Kasumi-1 (cell line): ENCODE results near the gene IQSEC1.
A peak's percentile ranks its signal among the peaks of the same experiment; 100 is the strongest.
"Not testable (repeated sequence)": the region's sequence is repeated elsewhere in the genome, so short reads cannot be mapped to it uniquely, and the experiment has no call there.

ENCODE experiments used
- DNase-seq, 2 experiments: peaks; one replicate each; lab custom pipeline; 2025; lab: John Stamatoyannopoulos, UW

The IQSEC1 gene

DNA sequence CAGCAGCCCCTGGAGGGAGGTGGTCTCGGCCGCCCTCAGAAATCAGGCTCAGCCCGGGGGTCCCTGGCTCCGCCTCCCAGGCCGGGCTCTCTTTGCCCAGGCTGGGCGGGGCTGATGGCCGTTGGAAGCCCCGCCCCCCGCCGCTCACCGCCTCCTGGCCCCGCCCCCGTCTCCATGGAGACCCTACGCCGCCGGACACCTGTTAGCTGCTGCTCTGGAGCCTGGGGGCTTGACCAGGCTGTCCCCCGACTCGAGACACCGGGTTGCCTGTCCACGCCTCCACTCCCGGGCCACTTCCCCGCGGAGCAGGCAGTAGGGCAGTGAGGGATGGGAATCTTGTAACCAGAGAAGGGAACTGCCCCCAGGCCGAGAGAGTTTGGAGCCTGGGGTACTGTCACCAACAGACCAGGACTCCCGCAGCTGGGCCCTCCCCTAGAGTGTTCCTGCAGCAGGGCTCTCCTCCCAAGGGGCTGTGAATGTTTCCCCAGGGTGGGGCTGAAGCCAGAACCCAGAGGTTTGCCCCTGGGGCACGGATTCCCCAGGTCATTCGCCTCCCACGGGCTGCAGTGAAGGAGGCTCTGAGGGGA, 204.1 kb downstream of the IQSEC1 start:
- DNase-seq = no peak

DNA sequence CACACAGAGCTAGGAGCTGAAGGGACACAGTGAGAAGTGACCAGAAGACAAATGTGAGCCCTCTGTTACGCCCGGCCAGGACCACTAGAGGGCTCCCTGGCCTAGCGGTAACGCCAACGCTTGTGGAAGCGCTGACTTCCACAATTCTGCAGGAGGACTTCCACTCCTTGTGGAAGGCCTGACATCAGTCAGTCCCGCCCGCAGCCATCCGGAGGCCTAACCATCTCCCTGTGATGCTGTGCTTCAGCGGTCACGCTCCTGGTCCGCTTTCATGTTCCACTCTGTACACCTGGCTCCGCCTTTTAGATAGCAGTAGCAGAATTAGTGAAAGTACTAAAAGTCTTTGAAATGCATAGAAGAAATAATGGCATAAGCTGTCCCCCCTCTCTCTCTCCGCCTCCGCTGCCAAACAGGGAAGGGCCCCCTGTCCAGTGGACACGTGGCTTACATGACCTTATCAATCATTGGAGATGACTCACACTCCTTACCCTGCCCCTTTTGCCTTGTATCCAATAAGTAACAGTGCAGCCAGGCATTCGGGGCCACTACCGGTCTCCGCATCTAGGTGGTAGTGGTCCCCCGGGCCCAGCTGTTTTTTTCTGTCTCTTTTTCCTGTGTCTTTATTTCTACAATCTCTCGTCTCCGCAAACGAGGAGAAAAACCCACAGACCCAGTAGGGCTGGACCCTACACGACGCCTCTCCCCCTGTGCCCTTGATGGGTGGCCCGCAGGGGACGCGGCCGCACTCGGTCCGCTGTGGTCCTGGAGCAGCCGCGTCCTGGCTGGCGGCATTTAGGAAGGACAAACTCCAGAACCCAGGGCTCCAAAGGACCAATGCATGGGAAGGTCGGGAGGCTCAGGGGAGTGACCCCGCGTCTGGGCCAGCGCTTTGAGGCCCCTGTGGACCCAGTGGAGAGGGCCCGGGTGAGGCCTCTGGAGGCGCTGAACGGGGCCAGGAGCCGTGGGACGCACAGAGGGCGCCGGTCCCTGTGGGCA, 204.9 kb downstream of the IQSEC1 start:
- peak; percentile 56 to 65 for DNase-seq

DNA sequence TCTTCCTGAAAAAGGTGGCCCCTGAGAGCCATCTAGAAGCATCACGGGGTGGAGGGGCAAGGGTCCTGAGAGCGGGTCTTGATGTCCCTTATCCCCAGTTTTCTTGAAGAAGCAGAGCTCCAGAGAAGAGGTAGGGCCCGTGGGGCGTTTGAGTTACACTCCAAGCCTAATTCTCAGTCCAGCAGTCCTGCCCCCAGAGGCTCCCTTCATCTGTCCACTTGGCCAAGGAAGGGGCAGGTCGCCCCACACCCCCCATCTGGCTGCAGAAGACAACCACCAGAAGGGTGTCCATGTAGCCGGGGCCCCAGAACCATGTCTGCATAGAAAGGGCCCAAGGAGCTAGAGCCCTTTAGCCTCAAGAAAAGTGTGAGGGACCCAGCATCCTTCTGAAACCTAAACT, 206.4 kb downstream of the IQSEC1 start:
- DNase-seq = no peak

DNA sequence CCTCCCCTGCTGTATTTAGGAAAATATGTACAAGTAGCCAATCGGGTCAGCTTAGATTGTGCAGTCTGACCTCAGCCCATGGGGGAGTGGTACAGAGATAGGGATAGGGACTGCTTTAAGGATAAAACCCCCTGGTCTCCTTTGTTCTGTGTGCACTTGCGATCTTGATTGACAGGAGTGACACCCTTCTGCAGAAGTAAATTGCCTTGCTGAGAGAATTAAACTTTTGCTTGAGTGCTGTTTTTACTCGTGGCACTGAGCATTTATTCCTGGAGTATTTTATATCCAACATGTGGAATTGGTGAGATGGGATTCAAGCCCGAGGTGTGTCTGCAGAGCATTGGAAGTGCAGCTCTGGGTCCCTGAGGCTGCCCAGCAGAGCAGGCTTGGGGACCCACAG, 208.0 kb downstream of the IQSEC1 start:
- DNase-seq = no peak

DNA sequence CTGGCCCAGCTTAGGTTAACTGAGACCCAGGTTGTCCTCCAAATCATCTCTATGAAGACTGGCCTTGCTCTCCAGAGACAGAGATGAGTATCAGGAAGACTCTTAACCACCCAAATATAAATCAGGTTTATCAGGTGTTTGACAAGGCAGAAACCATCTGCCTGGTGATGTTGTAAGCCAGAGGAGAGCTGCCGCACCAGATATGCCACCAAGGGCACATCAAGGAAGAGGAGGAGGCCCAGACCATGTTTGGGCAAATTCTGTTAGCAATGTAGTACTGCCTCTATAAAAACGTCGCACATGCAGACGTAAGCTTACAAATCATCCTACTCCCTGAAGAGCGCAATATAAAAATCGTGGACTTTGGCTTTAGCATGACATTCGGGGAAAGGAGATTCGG, 210.8 kb downstream of the IQSEC1 start:
- DNase-seq = no peak

DNA sequence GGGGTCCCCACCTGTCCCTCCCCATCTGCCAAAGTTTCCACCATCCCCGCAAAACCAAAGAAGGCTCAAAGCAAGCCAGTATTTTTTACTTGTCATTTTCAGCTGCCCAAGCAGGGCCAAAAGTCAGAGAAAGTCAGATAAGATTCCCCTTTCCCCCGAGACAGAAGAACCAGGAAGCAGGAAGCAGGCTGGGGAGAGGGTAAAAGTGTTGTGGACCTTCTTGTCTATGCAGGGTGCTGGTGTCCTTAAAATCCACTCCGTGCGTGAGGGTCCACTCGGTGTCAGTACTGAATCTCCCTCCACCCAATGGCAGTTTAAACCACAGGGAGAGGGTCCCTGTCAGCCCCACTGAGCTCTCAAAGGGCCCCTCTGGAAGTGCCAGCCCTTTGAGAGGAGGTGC, 211.6 kb downstream of the IQSEC1 start:
- DNase-seq = no peak

DNA sequence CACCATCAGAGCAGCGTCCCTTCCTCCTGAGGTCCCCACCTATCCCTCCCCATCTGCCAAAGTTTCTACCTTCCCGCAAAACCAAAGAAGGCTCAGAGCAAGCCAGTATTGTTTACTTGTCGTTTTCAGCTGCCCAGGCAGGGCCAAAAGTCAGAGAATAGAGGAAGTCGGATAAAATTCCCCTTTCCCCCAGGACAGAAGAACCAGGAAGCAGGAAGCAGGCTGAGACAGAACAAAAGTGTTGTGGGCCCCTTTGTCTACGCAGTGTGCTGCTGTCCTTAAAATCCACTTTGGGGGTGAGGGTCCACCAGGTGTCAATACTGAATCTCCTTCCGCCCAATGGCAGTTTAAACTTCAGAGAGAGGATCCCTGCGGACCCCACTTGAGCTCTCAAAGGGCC, 213.4 kb downstream of the IQSEC1 start:
- no peak for DNase-seq

DNA sequence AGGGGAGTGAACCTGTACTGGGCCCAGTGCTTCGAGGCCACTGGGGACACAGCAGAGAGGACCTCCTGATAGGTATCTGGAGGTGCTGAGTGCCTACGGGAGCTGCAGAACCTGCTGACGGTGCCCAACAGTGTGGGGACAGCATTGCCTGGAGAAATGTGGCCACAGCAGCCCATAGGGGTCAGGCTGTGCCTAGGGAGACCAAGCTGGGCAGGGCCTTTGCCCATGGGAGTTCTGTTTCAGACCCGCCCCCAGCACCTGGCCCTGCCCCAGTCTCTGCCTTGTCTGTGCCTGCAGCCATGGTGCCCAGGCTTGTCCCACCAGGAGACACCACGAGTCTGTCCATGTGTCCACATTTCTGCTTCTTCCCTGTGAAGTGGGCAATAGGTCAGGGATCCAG, 216.6 kb downstream of the IQSEC1 start:
- no peak for DNase-seq

DNA sequence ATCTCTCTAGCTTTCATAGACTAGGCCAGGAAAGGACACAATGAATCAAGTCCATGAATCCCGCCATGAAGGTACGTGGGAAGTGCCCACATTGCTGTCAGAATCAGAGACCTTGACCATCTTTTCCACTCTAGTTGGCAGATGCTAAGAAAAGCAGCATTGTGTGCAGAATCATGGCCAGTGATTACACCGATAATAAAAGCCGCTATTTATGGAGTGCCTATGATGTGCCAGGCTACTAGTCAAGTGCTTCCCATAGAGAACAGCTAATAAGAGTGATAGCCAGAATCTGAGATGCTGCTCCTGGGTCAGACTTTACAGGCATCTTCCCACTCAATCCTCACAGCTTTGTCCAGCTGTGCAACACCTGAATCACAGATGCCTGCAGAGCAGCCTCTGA, 218.7 kb downstream of the IQSEC1 start:
- no peak for DNase-seq

DNA sequence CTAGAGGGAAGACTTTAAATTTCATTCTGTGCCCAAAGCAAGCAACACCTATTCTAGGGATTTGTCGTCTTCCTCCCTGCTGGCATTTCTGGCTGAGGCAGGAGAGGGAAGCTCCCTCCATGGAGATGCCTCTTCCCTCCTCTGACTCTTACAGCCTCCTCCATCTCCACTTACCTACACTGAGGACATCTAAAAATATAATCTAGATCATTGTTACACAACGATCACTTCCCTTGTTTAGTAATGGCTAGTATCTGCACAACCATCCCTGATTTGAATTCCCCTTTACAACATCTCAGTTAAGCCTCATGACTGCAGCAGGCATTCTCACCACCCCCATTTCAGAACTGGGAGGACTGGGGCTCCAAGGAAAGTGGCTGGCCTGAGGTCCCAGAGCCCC, 219.4 kb downstream of the IQSEC1 start:
- DNase-seq = not testable (repeated sequence)

DNA sequence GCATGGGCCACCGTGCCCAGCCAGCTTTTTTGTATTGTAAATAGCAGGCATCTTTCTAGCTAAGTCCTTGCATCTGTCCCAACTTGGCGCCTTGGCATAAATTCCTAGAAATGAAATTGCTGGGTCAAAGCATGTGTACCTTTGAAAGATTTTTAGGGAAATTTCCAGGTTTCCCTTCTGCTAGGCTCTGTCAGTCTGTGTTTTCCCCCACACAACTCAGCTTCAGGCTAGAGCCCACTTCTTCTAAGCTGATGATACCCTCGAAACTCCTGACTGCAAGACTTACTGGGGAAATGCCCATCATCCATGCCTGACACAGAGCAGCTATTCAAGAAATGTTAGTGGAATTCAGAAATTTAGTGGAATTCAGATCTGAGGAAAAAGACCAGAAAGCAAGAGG, 221.0 kb downstream of the IQSEC1 start:
- DNase-seq = no peak
